Lung (tissue), 12 donors: ENCODE results near the gene BCAT1. TPM values are rescaled to one million over a fixed set of nuclear protein-coding genes. Genes with fewer than 3 reads are reported as not detected.
A peak's percentile ranks its signal among the peaks of the same experiment; 100 is the strongest.

Experiments used
- ATAC-seq: fragments of 200-7000 bp; cut with Tn5 transposase; one replicate; pipeline ENCODE4 v1.9.1; 2020; ENCODE audit warnings: moderate number of reproducible peaks; ENCODE audit not compliant: insufficient read depth, low FRiP score
- DNase-seq, 3 donors: peaks; one replicate each; pipeline ENCODE4 v3.0.0-alpha.2; 2013 to 2017
- H3K27ac ChIP-seq, 2 donors: one replicate each; pipeline ENCODE4 v1.5.1; 2013; ENCODE audit warnings: mild to moderate bottlenecking in 2 of 2, moderate library complexity in 2 of 2, control low read depth in 1 of 2, inconsistent platforms in 1 of 2, low read depth in 1 of 2, low read length in 1 of 2
- H3K27me3 ChIP-seq, 3 donors: one replicate each; pipeline ENCODE4 v1.5.1; 2013; ENCODE audit warnings: low read length in 2 of 3; ENCODE audit not compliant: control insufficient read depth in 3 of 3, insufficient read depth in 3 of 3
- H3K36me3 ChIP-seq, 4 donors: one replicate each; pipeline ENCODE4 v1.5.1; 2013; ENCODE audit warnings: low read length in 4 of 4, mild to moderate bottlenecking in 1 of 4, moderate library complexity in 1 of 4; ENCODE audit not compliant: control insufficient read depth in 4 of 4, insufficient read depth in 4 of 4
- H3K4me1 ChIP-seq, 5 donors: one replicate each; pipeline ENCODE4 v1.5.1; 2013; ENCODE audit warnings: low read length in 5 of 5, mild to moderate bottlenecking in 2 of 5, moderate library complexity in 1 of 5; ENCODE audit not compliant: control insufficient read depth in 5 of 5, insufficient read depth in 5 of 5
- H3K4me3 ChIP-seq: one replicate; pipeline ENCODE4 v1.5.1; 2013; ENCODE audit warnings: mild to moderate bottlenecking, control low read depth, moderate library complexity
- H3K9ac ChIP-seq, 2 donors: one replicate each; pipeline ENCODE4 v1.5.1; 2013; ENCODE audit warnings: low read length in 2 of 2, control low read depth in 1 of 2; ENCODE audit not compliant: insufficient read depth in 1 of 2
- H3K9me3 ChIP-seq, 4 donors: one replicate each; pipeline ENCODE4 v1.5.1; 2013; ENCODE audit warnings: low read length in 3 of 4, mild to moderate bottlenecking in 1 of 4, moderate library complexity in 1 of 4; ENCODE audit not compliant: control insufficient read depth in 4 of 4, insufficient read depth in 3 of 4
- WGBS, 2 donors: extraction: QIAGEN DNeasy Blood & Tissue Kit; methylation state at CpG; one replicate each; pipeline ENCODE4 v1.1.7; 2013; 5-methylcytosine and 5-hydroxymethylcytosine counted together
- polyA plus RNA-seq, 2 donors: library from polyadenylated mRNA; stranded (reverse); fragments of 200-250 nt; gene quantifications; one replicate each; pipeline ENCODE4 v1.2.1, GENCODE V29; 2013
- total RNA-seq, 2 donors: library from RNA; depleted of rRNA in 1 of 2; stranded (reverse); fragments of >200 nt in 1 of 2; gene quantifications; one replicate each; pipeline ENCODE4 v1.2.1, GENCODE V29; 2014 to 2021
- TF ChIP-seq, protein P1 (sequence below): IDR thresholded peaks from 2 replicates; pipeline ENCODE4 v1.5.1; 2012; ENCODE audit warnings: mild to moderate bottlenecking; ENCODE audit errors: control extremely low read depth, extremely low read depth
- donor health status: control.
- donor health status: control.
- donor health status: Bipolar disorder and iron deficiency.
- donor health status: healthy.
- donor health status: DM: yes; HTN: yes; CAD: no.

Gene BCAT1
- total and polyA plus RNA-seq, 4 donors, result 11.7 to 94.9 (median 40.9) TPM

DNA sequence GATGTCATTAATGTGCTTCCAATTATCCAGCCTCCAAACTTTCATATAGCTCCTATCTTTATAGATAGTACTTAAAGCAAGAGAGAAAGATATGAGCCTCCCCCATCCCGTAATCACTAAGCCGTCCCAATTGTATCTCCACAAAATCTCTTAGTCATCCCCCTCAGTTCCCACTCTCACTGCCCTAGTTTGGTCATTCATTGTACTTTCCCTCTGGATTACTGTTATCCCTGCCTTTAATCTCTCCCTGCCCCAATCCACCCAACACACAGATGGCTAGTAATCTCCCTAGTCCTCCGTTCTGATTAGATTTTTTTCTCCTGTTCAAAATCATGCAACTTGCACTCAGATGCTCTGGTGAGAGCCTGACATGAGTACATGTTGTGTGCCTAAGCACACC is 5.4 kb upstream of the BCAT1 start:
- Histone ChIP-seq H3K27ac (no peak overlapping the region), H3K9me3 (no peaks in the 10 kb centered on the region), H3K4me1 (peaks cover 0 to 10% (median 0%) of the 10 kb centered on the region in 5 donors), H3K9ac (no peak overlapping the region), H3K27me3 (no peaks in the 10 kb centered on the region), H3K4me3 (no peak overlapping the region), H3K36me3 (no peaks in the 10 kb centered on the region)
- WGBS, 2 donors, result 87 to 88% methylated on average over 3 of the region's 3 CpGs
- TF ChIP-seq, protein P1, sequence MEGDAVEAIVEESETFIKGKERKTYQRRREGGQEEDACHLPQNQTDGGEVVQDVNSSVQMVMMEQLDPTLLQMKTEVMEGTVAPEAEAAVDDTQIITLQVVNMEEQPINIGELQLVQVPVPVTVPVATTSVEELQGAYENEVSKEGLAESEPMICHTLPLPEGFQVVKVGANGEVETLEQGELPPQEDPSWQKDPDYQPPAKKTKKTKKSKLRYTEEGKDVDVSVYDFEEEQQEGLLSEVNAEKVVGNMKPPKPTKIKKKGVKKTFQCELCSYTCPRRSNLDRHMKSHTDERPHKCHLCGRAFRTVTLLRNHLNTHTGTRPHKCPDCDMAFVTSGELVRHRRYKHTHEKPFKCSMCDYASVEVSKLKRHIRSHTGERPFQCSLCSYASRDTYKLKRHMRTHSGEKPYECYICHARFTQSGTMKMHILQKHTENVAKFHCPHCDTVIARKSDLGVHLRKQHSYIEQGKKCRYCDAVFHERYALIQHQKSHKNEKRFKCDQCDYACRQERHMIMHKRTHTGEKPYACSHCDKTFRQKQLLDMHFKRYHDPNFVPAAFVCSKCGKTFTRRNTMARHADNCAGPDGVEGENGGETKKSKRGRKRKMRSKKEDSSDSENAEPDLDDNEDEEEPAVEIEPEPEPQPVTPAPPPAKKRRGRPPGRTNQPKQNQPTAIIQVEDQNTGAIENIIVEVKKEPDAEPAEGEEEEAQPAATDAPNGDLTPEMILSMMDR, result no peak
- ATAC-seq, result no peak
- no peak for DNase-seq

DNA sequence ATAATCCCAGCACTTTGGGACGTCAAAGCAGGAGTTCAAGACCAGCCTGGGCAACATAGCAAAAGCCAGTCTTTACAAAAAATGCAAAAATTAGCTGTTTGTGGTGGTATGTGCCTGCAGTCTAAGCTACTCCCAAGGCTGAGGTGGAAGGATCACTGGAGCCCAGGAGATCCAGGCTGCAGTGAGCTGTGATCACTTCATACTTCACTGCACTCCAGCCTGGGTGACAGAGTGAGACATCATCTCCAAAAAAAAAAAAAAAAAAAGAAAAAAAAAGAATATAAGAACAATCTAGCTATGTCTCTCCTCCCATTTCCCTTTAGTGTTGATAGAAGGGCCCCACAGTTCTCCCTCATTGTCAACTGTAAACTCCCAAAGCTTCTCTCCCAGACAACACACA is 3.5 kb upstream of the BCAT1 start:
- WGBS, 2 donors, result 94 to 95% methylated on average over 1 of the region's 1 CpG
- no peaks in the 10 kb centered on the region for H3K9me3 ChIP-seq
- H3K4me3 ChIP-seq, result no peak overlapping the region
- H3K27me3 ChIP-seq, result no peaks in the 10 kb centered on the region
- no peak overlapping the region for H3K27ac ChIP-seq
- ATAC-seq (no peak), DNase-seq (no peak)
- H3K4me1 ChIP-seq, result peaks cover 0 to 16% (median 0%) of the 10 kb centered on the region in 5 donors
- H3K9ac ChIP-seq, result no peak overlapping the region
- H3K36me3 ChIP-seq, result no peaks in the 10 kb centered on the region
- TF ChIP-seq, protein P1, result no peak

DNA sequence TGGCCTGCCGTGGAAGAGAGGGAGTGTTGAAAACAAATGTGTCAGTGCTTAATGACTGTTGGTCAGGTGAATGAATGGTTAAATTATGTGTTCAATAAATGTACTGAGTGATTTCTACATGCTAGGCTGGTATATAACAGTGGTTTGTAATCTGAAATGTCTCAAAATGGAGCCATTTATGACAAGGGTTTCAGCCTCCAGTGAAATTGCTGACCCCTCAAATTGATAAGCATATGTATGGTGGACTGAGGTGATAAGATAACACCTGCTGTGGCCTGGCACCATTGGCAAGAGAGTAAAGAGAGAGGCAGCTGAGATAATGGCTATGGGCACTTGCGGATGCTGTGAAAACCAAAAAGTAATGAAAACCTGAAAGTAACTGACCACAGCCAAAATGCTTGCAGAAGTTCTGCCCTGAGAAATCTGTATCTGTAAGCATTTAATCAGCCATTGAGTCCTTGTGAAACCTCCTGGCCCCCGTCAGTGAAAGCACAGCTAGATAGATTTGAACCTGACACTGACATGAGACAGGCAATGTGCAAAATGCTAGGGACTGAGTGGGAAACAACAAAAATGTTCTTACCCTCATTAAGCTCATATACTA is 1.4 kb upstream of the BCAT1 start:
- Histone ChIP-seq H3K9ac (no peak overlapping the region), H3K27me3 (no peaks in the 10 kb centered on the region), H3K4me1 (peaks cover 0 to 29% (median 3%) of the 10 kb centered on the region in 5 donors), H3K9me3 (no peaks in the 10 kb centered on the region), H3K36me3 (no peaks in the 10 kb centered on the region), H3K4me3 (no peak overlapping the region), H3K27ac (no peak overlapping the region)
- ATAC-seq, result no peak
- 80 to 83% methylated on average over 3 of the region's 3 CpGs for WGBS, 2 donors
- peak in 2 of 3 donors; percentile 21 to 23 for DNase-seq
- TF ChIP-seq, protein P1, result no peak

DNA sequence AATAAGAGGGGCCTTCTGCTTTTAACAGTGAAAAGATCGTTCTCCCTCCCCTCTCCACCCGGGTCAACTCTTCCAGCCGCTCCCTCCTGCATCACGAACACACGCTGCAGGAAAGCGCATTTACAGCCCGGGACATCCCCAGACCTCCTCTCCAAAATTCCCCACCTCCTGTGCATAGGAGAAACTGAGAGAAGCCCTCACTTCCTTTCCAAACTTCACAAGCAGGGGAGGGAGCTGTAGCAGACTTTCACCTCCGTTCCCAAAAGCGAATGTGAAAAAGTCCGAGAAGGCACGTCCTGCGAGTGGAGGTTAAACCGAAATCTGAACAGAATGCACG is 513 bp downstream of the BCAT1 start:
- Histone ChIP-seq H3K9ac (peak overlapping the region; percentile 66 to 85), H3K27ac (no peak overlapping the region), H3K36me3 (no peaks in the 10 kb centered on the region), H3K4me3 (peak overlapping the region; percentile 43), H3K4me1 (peaks cover 0 to 29% (median 3%) of the 10 kb centered on the region in 5 donors), H3K9me3 (no peaks in the 10 kb centered on the region), H3K27me3 (no peaks in the 10 kb centered on the region)
- WGBS, 2 donors, result 0 to 1% methylated on average over 14 of the region's 14 CpGs
- ATAC-seq, result peak; percentile 48
- TF ChIP-seq, protein P1, result no peak
- peak in 2 of 3 donors; percentile 36 to 76 for DNase-seq
